ENCODE data around the gene KCNIP1. TPM values are rescaled to one million over a fixed set of nuclear protein-coding genes. Genes with fewer than 3 reads are reported as not detected.
A peak's percentile ranks its signal among the peaks of the same experiment; 100 is the strongest.

KCNIP1 gene
- total RNA-seq, 1 experiment from 2014 or later = not detected

DNA sequence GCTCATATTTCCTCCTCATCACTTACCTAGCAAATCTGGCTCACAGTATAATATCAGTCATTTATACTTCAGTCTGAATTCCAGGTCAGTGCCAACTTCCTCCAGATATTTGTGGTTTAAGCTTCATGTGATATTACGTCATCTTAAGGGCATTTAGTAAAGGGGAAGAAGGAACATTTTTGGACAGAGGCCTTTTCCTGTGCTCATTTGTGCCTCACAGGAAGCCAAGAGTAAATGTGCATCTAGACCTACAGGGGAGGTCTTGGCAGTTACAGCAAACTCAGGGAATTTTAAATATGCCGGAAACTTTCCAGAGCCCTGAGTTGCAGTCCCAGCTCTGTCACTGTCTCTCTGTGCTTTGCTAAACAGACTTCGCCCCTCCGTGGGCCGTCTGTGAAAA lies 12.3 kb upstream of the KCNIP1 start:
- intact Hi-C loops (cut with micrococcal nuclease; ENCODE audit: unreplicated experiment) = no loop called here
- no peaks in the 10 kb centered on the region for H3K36me3 Mint-ChIP-seq (ENCODE audit: insufficient read depth, unreplicated experiment)
- H3K27ac Mint-ChIP-seq (ENCODE audit: unreplicated experiment) = peak overlapping the region; percentile 1
- no TSS peak for BruUV-seq (replicated peaks)
- DNase-seq = peak; percentile 23
- no peak overlapping the region for H3K4me3 Mint-ChIP-seq (ENCODE audit: low read depth, unreplicated experiment)
- peaks cover 30% of the 10 kb centered on the region for H3K27me3 Mint-ChIP-seq (ENCODE audit: unreplicated experiment)
- no peaks in the 10 kb centered on the region for H3K9me3 Mint-ChIP-seq (ENCODE audit: low read depth, unreplicated experiment)
- no peak for TF ChIP-seq CTCF (IDR thresholded peaks at IDR 0.05; ENCODE audit: unreplicated experiment)
- CTCF ChIA-PET = interaction anchor here (0.6 to 1.6 kb wide), 7 partner anchors 13 to 902 kb away, joined by 3 to 6 read pairs (median 4); no protein-coding TSS in a partner anchor
- peaks cover 33% of the 10 kb centered on the region for H3K4me1 Mint-ChIP-seq (ENCODE audit: low read depth, unreplicated experiment)

DNA sequence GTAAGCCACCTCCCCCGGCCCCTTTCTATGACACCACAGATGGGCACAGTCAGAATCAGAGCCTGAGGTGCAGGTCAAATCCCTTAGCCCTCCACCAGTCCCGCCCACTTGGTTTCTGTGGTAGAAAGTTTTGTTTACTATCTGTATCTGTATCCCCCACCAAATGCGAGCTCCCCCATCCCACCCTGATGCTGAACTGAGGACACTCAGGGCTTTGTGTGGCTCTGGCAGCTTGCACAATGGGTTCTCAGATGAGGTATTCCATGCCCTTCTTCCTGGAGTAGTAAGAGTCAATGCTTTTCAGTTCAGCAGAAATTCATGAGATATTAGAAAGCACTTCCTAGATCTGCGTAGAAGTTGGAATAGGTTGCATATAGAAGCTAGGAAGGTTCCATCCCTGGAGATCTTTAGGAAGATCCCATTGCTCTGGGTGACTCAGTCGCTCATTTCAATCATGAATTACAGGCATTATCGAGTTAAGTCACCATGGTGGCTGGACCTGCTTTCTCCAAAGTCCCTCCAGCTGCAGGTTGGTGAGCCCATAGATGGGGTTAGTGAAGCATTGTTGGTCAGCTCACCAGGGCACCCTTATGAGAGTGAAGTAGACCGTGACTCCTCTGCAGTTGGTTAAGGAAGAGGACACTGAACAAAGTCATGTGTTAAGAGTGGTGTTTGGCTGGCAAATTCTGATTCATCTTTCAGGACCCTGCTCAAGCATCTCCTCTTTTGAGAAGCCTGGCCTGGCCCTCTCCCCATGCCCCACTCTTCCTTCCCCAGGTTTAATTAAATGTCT lies 10.6 kb upstream of the KCNIP1 start:
- DNase-seq = no peak
- BruUV-seq (replicated peaks) = no TSS peak
- Mint-ChIP-seq H3K4me1 (ENCODE audit: low read depth, unreplicated experiment) (peaks cover 38% of the 10 kb centered on the region), H3K9me3 (ENCODE audit: low read depth, unreplicated experiment) (no peaks in the 10 kb centered on the region), H3K27ac (ENCODE audit: unreplicated experiment) (no peak overlapping the region), H3K27me3 (ENCODE audit: unreplicated experiment) (peaks cover 48% of the 10 kb centered on the region), H3K4me3 (ENCODE audit: low read depth, unreplicated experiment) (no peak overlapping the region), H3K36me3 (ENCODE audit: insufficient read depth, unreplicated experiment) (peaks cover 5% of the 10 kb centered on the region)
- intact Hi-C loops (cut with micrococcal nuclease; ENCODE audit: unreplicated experiment) = no loop called here
- CTCF ChIA-PET = interaction anchor here (0.5 kb wide), 1 partner anchor 41 kb away, joined by 4 read pairs; no protein-coding TSS in a partner anchor
- TF ChIP-seq CTCF (IDR thresholded peaks at IDR 0.05; ENCODE audit: unreplicated experiment) = no peak

DNA sequence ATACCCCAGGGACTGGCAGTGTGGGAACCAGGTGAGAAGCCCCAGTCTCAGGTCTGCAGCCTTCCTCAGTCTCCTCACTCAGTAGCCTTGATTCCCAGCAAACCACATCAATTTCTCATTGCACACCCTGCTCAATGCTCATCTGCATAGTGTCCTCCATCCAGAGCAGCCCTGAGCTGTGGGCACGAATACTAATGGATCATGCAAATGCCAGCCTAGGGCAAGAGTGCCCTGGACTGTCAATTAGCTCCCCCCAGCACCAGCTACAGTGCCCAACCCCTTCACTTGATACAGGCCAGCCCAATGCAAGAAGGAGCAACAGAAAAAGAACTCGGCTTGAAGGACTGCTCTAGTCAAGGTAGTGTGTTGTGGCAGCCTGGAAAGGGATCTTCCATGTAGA lies 9.8 kb upstream of the KCNIP1 start:
- H3K27me3 Mint-ChIP-seq (ENCODE audit: unreplicated experiment) = peaks cover 56% of the 10 kb centered on the region

More for the DNA sequence above, 9.8 kb upstream of the KCNIP1 start:
- DNase-seq = no peak
- Mint-ChIP-seq H3K27ac (ENCODE audit: unreplicated experiment) (no peak overlapping the region), H3K4me3 (ENCODE audit: low read depth, unreplicated experiment) (no peak overlapping the region), H3K36me3 (ENCODE audit: insufficient read depth, unreplicated experiment) (peaks cover 5% of the 10 kb centered on the region), H3K9me3 (ENCODE audit: low read depth, unreplicated experiment) (no peaks in the 10 kb centered on the region), H3K4me1 (ENCODE audit: low read depth, unreplicated experiment) (peaks cover 35% of the 10 kb centered on the region)
- CTCF ChIA-PET = no interaction called here
- no TSS peak for BruUV-seq (replicated peaks)
- intact Hi-C loops (cut with micrococcal nuclease; ENCODE audit: unreplicated experiment) = no loop called here
- TF ChIP-seq CTCF (IDR thresholded peaks at IDR 0.05; ENCODE audit: unreplicated experiment) = no peak
